Suprapubic skin (tissue), 4 donors: ENCODE results near the gene METTL1. TPM values are rescaled to one million over a fixed set of nuclear protein-coding genes. Genes with fewer than 3 reads are reported as not detected.

ENCODE experiments used
- DNase-seq, 2 donors: peaks; one replicate each; pipeline ENCODE4 v3.0.0-alpha.2; 2019; ENCODE audit warnings: low spot score in 2 of 2
- H3K27ac ChIP-seq: fragments of 200-600 bp; sonication (generic); one replicate; pipeline ENCODE4 v1.5.1; 2019
- H3K27me3 ChIP-seq: fragments of 200-600 bp; sonication (generic); one replicate; pipeline ENCODE4 v1.5.1; 2019
- H3K36me3 ChIP-seq: fragments of 200-600 bp; sonication (generic); one replicate; pipeline ENCODE4 v1.5.1; 2019
- H3K4me1 ChIP-seq: fragments of 200-600 bp; sonication (generic); one replicate; pipeline ENCODE4 v1.5.1; 2019
- H3K4me3 ChIP-seq: fragments of 200-600 bp; sonication (generic); one replicate; pipeline ENCODE4 v1.5.1; 2019; ENCODE audit warnings: mild to moderate bottlenecking
- H3K9me3 ChIP-seq: fragments of 200-600 bp; sonication (generic); one replicate; pipeline ENCODE4 v1.5.1; 2019
- EP300 ChIP-seq: sonication (generic); formaldehyde crosslinking; IDR thresholded peaks from one replicate; pipeline ENCODE4 v1.6.1; 2017; ENCODE audit warnings: antibody characterized with exemption
- POLR2A ChIP-seq, 2 donors: fragments of 450-650 bp; IDR thresholded peaks; one replicate each; pipeline ENCODE4 v1.6.1; 2017; ENCODE audit warnings: antibody characterized with exemption in 2 of 2, mild to moderate bottlenecking in 2 of 2, moderate library complexity in 2 of 2
- POLR2AphosphoS5 ChIP-seq, 3 donors: sonication (generic); formaldehyde crosslinking; IDR thresholded peaks; one replicate each; pipeline ENCODE4 v1.6.1; 2017; ENCODE audit warnings: antibody characterized with exemption in 3 of 3
- WGBS: methylation state at CpG from one replicate; pipeline ENCODE4 v1.1.5; 2018; 5-methylcytosine and 5-hydroxymethylcytosine counted together
- total RNA-seq, 4 donors: library from RNA; depleted of rRNA; stranded (reverse); fragments of >200 nt; gene quantifications; one replicate each; pipeline ENCODE4 v1.1.0, GENCODE V29; 2016
- TF ChIP-seq, protein P1 (sequence below), 2 donors: fragments of 200-600 bp in 1 of 2; fragments of 450-650 bp in 1 of 2; sonication (generic) in 1 of 2; IDR thresholded peaks; one replicate each; pipeline ENCODE4 v1.5.1; 2016 to 2019; ENCODE audit warnings: antibody characterized with exemption in 2 of 2, mild to moderate bottlenecking in 1 of 2, moderate library complexity in 1 of 2

METTL1 gene
- total RNA-seq, 4 donors from 2014 or later: 9.1 to 24.1 (median 16.4) TPM

DNA sequence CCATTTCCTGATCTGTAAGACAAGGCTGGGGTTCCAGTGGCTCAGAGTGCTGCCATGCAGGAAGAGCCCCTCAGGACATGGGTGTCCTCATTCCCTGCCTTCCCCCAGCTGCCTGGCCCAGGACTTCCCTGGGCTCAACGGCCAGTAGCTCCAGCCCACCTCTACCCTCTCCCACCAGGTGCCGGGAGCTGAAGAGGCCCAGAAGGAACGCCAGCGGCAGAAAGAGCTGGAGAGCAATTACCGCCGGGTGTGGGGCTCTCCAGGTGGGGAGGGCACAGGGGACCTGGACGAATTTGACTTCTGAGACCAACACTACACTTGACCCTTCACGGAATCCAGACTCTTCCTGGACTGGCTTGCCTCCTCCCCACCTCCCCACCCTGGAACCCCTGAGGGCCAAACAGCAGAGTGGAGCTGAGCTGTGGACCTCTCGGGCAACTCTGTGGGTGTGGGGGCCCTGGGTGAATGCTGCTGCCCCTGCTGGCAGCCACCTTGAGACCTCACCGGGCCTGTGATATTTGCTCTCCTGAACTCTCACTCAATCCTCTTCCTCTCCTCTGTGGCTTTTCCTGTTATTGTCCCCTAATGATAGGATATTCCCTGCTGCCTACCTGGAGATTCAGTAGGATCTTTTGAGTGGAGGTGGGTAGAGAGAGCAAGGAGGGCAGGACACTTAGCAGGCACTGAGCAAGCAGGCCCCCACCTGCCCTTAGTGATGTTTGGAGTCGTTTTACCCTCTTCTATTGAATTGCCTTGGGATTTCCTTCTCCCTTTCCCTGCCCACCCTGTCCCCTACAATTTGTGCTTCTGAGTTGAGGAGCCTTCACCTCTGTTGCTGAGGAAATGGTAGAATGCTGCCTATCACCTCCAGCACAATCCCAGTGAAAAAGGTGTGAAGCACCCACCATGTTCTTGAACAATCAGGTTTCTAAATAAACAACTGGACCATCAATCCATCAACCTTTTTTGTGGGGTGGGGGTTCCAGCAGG is 51.0 kb downstream of the METTL1 start:
- TF ChIP-seq POLR2A (IDR thresholded peaks at IDR 0.05) (no peak), POLR2AphosphoS5 (IDR thresholded peaks at IDR 0.05) (no peak), EP300 (no peak)
- TF ChIP-seq, protein P1, sequence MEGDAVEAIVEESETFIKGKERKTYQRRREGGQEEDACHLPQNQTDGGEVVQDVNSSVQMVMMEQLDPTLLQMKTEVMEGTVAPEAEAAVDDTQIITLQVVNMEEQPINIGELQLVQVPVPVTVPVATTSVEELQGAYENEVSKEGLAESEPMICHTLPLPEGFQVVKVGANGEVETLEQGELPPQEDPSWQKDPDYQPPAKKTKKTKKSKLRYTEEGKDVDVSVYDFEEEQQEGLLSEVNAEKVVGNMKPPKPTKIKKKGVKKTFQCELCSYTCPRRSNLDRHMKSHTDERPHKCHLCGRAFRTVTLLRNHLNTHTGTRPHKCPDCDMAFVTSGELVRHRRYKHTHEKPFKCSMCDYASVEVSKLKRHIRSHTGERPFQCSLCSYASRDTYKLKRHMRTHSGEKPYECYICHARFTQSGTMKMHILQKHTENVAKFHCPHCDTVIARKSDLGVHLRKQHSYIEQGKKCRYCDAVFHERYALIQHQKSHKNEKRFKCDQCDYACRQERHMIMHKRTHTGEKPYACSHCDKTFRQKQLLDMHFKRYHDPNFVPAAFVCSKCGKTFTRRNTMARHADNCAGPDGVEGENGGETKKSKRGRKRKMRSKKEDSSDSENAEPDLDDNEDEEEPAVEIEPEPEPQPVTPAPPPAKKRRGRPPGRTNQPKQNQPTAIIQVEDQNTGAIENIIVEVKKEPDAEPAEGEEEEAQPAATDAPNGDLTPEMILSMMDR (IDR thresholded peaks at IDR 0.05): no peak
- Histone ChIP-seq H3K4me3 (no peak overlapping the region), H3K9me3 (no peaks in the 10 kb centered on the region), H3K27me3 (no peaks in the 10 kb centered on the region), H3K36me3 (peaks cover 62% of the 10 kb centered on the region), H3K27ac (no peak overlapping the region), H3K4me1 (peaks cover 7% of the 10 kb centered on the region)
- DNase-seq: no peak
- WGBS: 82% methylated on average over 11 of the region's 11 CpGs

DNA sequence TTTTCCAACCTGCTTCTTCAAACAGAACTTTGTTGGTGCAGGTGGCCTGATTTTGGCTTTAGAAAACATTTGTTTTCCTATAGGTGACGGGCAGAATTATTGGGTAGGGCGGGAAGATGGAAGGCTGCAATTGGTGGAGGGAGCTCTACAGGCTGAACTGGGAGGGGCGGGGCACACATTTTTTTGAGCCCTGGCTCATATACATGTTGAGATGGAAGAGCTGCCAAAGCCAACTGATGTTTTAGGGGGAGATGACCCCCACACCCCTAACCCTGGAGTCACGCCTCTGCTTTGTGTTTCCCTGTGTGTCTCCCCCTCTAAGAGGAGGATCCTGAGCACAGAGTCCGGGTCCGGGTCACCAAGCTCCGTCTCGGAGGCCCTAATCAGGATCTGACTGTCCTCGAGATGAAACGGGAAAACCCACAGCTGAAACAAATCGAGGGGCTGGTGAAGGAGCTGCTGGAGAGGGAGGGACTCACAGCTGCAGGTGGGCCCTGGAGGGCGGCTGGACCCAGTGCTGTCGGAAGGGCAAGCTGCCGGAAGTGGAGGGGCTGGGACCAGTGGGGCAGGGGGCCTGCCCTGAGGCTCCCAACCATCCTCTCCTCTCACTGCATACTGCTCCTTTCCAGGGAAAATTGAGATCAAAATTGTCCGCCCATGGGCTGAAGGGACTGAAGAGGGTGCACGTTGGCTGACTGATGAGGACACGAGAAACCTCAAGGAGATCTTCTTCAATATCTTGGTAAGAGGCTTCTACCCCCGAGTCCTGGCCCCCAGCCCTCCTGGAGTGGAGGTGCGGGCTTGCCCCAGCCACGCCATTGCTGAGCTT is 51.9 kb downstream of the METTL1 start:
- H3K27me3 ChIP-seq: no peaks in the 10 kb centered on the region
- no peak overlapping the region for H3K27ac ChIP-seq
- DNase-seq: no peak
- H3K36me3 ChIP-seq: peaks cover 71% of the 10 kb centered on the region
- H3K9me3 ChIP-seq: no peaks in the 10 kb centered on the region
- TF ChIP-seq POLR2A (IDR thresholded peaks at IDR 0.05) (no peak), EP300 (no peak), POLR2AphosphoS5 (IDR thresholded peaks at IDR 0.05) (no peak)
- TF ChIP-seq, protein P1 (IDR thresholded peaks at IDR 0.05): no peak
- WGBS: 90% methylated on average over 20 of the region's 20 CpGs
- no peaks in the 10 kb centered on the region for H3K4me1 ChIP-seq
- H3K4me3 ChIP-seq: no peak overlapping the region

DNA sequence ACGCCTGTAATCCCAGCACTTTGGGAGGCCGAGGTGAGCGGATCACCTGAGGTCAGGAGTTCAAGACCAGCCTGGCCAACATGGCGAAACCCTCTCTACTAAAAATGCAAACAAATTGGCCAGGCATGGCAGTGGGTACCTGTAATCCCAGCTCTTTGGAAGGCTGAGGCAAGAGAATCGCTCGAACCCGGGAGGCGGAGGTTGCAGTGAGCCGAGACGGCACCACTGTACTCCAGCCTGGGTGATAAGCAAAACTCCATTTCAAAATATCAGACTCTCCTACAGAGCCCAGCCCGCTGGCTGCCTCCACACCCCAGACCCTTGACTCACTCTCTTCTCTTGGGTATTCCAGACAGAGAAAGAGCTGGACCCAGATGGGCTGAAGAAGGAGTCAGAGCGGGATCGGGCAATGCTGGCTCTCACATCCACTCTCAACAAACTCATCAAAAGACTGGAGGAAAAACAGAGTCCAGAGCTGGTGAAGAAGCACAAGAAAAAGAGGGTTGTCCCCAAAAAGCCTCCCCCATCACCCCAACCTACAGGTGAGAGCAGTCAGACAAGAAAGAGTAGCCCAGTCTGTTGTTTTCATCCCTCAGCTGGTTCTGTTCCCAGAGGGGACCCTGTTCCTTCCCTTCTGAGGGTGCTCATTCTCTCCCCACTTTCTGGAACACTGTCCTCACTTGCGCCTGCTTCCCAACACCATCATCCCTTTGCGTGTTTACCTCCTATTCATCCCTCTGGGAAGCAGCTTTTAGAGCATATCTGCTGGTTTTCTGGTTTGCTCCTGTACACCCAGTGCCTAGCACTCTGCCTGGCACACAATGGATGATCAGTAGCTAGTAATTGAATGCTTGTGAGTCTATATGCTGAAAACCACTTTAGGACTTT is 53.0 kb downstream of the METTL1 start:
- Histone ChIP-seq H3K4me1 (no peaks in the 10 kb centered on the region), H3K4me3 (no peak overlapping the region), H3K27me3 (no peaks in the 10 kb centered on the region), H3K27ac (no peak overlapping the region), H3K9me3 (no peaks in the 10 kb centered on the region), H3K36me3 (peaks cover 81% of the 10 kb centered on the region)
- WGBS: 96% methylated on average over 15 of the region's 15 CpGs
- TF ChIP-seq POLR2A (IDR thresholded peaks at IDR 0.05) (no peak), EP300 (no peak), POLR2AphosphoS5 (IDR thresholded peaks at IDR 0.05) (no peak)
- TF ChIP-seq, protein P1 (IDR thresholded peaks at IDR 0.05): no peak
- no peak for DNase-seq

Other genes with a start within 250 kb of the METTL1 start
- 10 to 100 TPM; 24.4 to 92.9 (median 36.8) TPM for gene MBD6, start 249.3 kb downstream of the METTL1 start, total RNA-seq
- gene DCTN2, start 224.9 kb downstream of the METTL1 start, total RNA-seq: 100 to 1,000 TPM; 152 to 242 (median 185) TPM
- under 1 TPM in 2 of 4 donors, not detected in 2; 0.08 to 0.23 TPM for gene KIF5A, start 222.1 kb downstream of the METTL1 start, total RNA-seq
- 10 to 100 TPM; 36.9 to 68.9 (median 51.5) TPM for gene PIP4K2C, start 180.9 kb downstream of the METTL1 start, total RNA-seq
- gene DTX3, start 167.3 kb downstream of the METTL1 start, total RNA-seq: 10 to 100 TPM; 10.4 to 19.0 (median 12.1) TPM
- gene ARHGEF25, start 160.7 kb downstream of the METTL1 start, total RNA-seq: 10 to 100 TPM in 1 of 4 donors, 1 to 10 TPM in 3; 4.0 to 13.3 (median 7.9) TPM
- under 1 TPM in 3 of 4 donors, not detected in 1; 0.38 to 0.48 (median 0.42) TPM for gene B4GALNT1, start 138.9 kb downstream of the METTL1 start, total RNA-seq
- 100 to 1,000 TPM; 165 to 282 (median 236) TPM for gene OS9, start 78.0 kb downstream of the METTL1 start, total RNA-seq
- gene AGAP2, start 33.4 kb downstream of the METTL1 start, total RNA-seq: 1 to 10 TPM in 3 of 4 donors, under 1 TPM in 1; 0.45 to 1.4 (median 1.3) TPM
- gene TSPAN31, start 27.1 kb downstream of the METTL1 start, total RNA-seq: 10 to 100 TPM; 29.8 to 54.7 (median 36.8) TPM
- 10 to 100 TPM; 35.7 to 82.3 (median 47.0) TPM for gene CDK4, start 19.8 kb downstream of the METTL1 start, total RNA-seq
- gene MARCHF9, start 17.0 kb downstream of the METTL1 start, total RNA-seq: 10 to 100 TPM; 10.2 to 26.6 (median 13.1) TPM
- gene CYP27B1, start 5.0 kb downstream of the METTL1 start, total RNA-seq: 1 to 10 TPM; 1.2 to 4.1 (median 2.0) TPM
- 10 to 100 TPM in 3 of 4 donors, 1 to 10 TPM in 1; 8.7 to 13.7 (median 11.3) TPM for gene EEF1AKMT3, start 509 bp upstream of the METTL1 start, total RNA-seq
- 10 to 100 TPM; 19.6 to 35.4 (median 29.1) TPM for gene TSFM, start 10.7 kb upstream of the METTL1 start, total RNA-seq
- 10 to 100 TPM in 2 of 4 donors, 1 to 10 TPM in 2; 4.7 to 96.5 (median 10.0) TPM for gene AVIL, start 46.6 kb upstream of the METTL1 start, total RNA-seq
- gene CTDSP2, start 74.6 kb upstream of the METTL1 start, total RNA-seq: 100 to 1,000 TPM; 147 to 240 (median 215) TPM
- 10 to 100 TPM in 1 of 4 donors, 1 to 10 TPM in 3; 4.4 to 12.0 (median 7.5) TPM for gene ATP23, start 169.5 kb upstream of the METTL1 start, total RNA-seq